ENCODE results near the gene EYA2. TPM values are rescaled to one million over a fixed set of nuclear protein-coding genes. Genes with fewer than 3 reads are reported as not detected.

Gene EYA2
- total RNA-seq, 4 donors from 2014 or later: 0.47 to 4.1 (median 2.2) TPM

DNA sequence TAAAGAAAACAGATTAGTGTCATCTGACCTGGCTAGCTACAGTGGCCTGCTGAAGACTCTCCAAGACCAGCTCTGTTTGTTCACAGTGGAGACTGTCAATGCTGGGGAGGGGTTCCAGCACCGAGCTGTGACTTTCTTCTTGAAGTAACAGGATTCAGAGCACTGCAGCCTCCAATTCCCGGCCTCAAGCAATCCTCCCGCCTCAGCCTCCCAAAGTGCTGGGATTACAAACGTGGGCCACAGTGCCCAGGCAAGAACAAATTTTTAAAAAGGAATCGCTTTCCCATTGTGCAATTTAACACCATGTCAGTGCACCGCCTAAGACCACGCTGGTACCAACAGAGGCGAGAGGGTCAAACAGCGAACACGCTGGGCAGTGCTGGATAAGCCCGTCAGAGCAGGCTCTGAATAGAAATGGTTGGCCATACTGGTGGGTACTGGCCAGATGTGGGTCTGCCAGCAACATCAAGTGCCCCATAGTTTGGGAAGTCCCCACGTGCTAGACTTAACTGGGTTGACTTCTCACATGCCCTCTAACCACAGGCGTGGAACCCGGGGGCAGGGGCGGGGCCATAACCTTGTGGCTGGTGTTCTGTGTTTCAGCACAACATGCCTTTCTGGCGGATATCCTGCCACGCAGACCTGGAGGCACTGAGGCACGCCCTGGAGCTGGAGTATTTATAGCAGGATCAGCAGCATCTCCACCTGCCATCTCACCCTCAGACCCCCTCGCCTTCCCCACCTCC is 293.0 kb downstream of the EYA2 start:
- ATAC-seq: no peak
- no peak overlapping the region for H3K4me3 ChIP-seq
- 60 to 93% methylated on average over 1 to 4 of the region's 19 CpGs for WGBS, 2 donors (ENCODE audit: low coverage in 1 of 2)

GRCh38 chr20:47188540-47188939 is 293.9 kb downstream of the EYA2 start:
- no peaks in the 10 kb centered on the region for H3K9me3 ChIP-seq
- H3K36me3 ChIP-seq: no peaks in the 10 kb centered on the region
- H3K27me3 ChIP-seq: no peaks in the 10 kb centered on the region
- 51 to 73% methylated on average over 5 of the region's 5 CpGs for WGBS, 2 donors (ENCODE audit: low coverage in 1 of 2)
- no peak overlapping the region for H3K27ac ChIP-seq
- H3K4me3 ChIP-seq: no peak overlapping the region
- no peak for ATAC-seq
- TF ChIP-seq CTCF (IDR thresholded peaks at IDR 0.05): no peak
- no peak for TF ChIP-seq EP300 (IDR thresholded peaks at IDR 0.05)
- H3K4me1 ChIP-seq: no peaks in the 10 kb centered on the region

More for the DNA sequence above, 293.0 kb downstream of the EYA2 start:
- no peaks in the 10 kb centered on the region for H3K9me3 ChIP-seq
- H3K27me3 ChIP-seq: no peaks in the 10 kb centered on the region
- H3K36me3 ChIP-seq: no peaks in the 10 kb centered on the region
- H3K27ac ChIP-seq: no peak overlapping the region
- no peaks in the 10 kb centered on the region for H3K4me1 ChIP-seq
- TF ChIP-seq CTCF (IDR thresholded peaks at IDR 0.05) (no peak), POLR2AphosphoS5 (IDR thresholded peaks at IDR 0.05) (no peak)

DNA sequence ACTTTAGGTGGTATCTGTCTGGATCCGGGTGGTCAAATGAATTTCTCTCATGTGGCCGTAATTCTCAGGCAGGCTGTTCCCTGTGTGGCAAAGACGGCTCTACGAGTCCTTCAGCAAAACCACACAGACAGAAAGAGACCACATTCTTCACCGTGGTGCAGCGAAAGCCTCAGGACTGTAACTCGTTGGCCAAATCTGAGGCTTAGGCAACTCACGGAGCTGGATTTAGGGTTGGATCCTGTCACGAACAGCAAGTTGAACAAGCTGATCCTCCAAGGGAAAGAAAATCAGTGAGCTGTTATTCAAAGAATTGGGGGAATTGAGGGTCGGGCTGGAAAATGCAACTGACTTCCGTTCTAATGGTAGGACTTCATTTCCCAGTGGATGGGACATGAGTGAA is 294.4 kb downstream of the EYA2 start:
- H3K9me3 ChIP-seq: no peaks in the 10 kb centered on the region
- no peaks in the 10 kb centered on the region for H3K4me1 ChIP-seq
- WGBS, 2 donors (ENCODE audit: low coverage in 1 of 2): 56 to 78% methylated on average over 4 to 11 of the region's 11 CpGs
- H3K27me3 ChIP-seq: no peaks in the 10 kb centered on the region
- no peaks in the 10 kb centered on the region for H3K36me3 ChIP-seq
- no peak overlapping the region for H3K4me3 ChIP-seq
- no peak for ATAC-seq
- H3K27ac ChIP-seq: no peak overlapping the region
- TF ChIP-seq POLR2AphosphoS5 (IDR thresholded peaks at IDR 0.05) (no peak), POLR2A (IDR thresholded peaks at IDR 0.05) (no peak), CTCF (IDR thresholded peaks at IDR 0.05) (no peak), EP300 (IDR thresholded peaks at IDR 0.05) (no peak)

GRCh38 chr20:47191074-47191673 is 296.5 kb downstream of the EYA2 start:
- Histone ChIP-seq H3K36me3 (no peaks in the 10 kb centered on the region), H3K4me1 (peaks cover 0 to 3% (median 0%) of the 10 kb centered on the region in 3 donors), H3K9me3 (no peaks in the 10 kb centered on the region), H3K27me3 (no peaks in the 10 kb centered on the region), H3K4me3 (no peak overlapping the region), H3K27ac (no peak overlapping the region)
- no peak for TF ChIP-seq EP300 (IDR thresholded peaks at IDR 0.05)
- no peak for TF ChIP-seq POLR2A (IDR thresholded peaks at IDR 0.05)
- TF ChIP-seq POLR2AphosphoS5 (IDR thresholded peaks at IDR 0.05): no peak
- TF ChIP-seq CTCF (IDR thresholded peaks at IDR 0.05): no peak
- 100% methylated on average over 1 of the region's 1 CpG for WGBS, 2 donors (ENCODE audit: low coverage in 1 of 2)
- no peak for ATAC-seq

DNA sequence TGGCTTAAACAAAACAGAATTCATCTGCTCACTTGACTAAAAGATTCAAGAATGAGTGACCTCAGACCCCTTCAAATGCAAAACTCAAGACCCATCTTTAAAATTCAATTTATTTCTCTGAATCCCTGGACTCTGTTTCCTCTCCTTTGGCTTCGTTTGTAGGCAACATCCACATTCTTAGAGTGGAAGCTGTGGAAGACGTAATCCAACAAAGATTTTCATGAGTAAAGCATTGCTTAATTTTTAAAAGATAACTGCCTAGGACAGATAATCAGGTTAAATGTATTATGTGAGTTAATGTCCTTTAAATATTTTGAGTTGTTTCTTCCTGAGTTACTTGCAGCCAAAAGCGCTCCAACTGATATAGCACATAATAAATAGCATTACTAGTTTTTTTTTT is 297.3 kb downstream of the EYA2 start:
- no peak for ATAC-seq
- H3K4me1 ChIP-seq: peaks cover 0 to 9% (median 0%) of the 10 kb centered on the region in 3 donors
- no peaks in the 10 kb centered on the region for H3K9me3 ChIP-seq
- H3K27ac ChIP-seq: no peak overlapping the region
- no peak overlapping the region for H3K4me3 ChIP-seq
- no peaks in the 10 kb centered on the region for H3K27me3 ChIP-seq
- H3K36me3 ChIP-seq: no peaks in the 10 kb centered on the region
- no peak for TF ChIP-seq EP300 (IDR thresholded peaks at IDR 0.05)
- no peak for TF ChIP-seq POLR2AphosphoS5 (IDR thresholded peaks at IDR 0.05)
- TF ChIP-seq POLR2A (IDR thresholded peaks at IDR 0.05): no peak
- TF ChIP-seq CTCF (IDR thresholded peaks at IDR 0.05): no peak
- 84 to 91% methylated on average over 3 of the region's 3 CpGs for WGBS, 2 donors (ENCODE audit: low coverage in 1 of 2)

All from gastroesophageal sphincter (tissue), 4 donors.